ENCODE data around the gene PRR7.

Gene PRR7

GRCh38 chr5:177452688-177453638, 6.3 kb downstream of the PRR7 start:
- DNase-seq (ENCODE audit: low spot score): no peak

GRCh38 chr5:177453852-177454396, 7.3 kb downstream of the PRR7 start:
- no peak for DNase-seq (ENCODE audit: low spot score)

GRCh38 chr5:177454397-177455035, 7.9 kb downstream of the PRR7 start:
- peak; percentile 91 for DNase-seq (ENCODE audit: low spot score)

DNA sequence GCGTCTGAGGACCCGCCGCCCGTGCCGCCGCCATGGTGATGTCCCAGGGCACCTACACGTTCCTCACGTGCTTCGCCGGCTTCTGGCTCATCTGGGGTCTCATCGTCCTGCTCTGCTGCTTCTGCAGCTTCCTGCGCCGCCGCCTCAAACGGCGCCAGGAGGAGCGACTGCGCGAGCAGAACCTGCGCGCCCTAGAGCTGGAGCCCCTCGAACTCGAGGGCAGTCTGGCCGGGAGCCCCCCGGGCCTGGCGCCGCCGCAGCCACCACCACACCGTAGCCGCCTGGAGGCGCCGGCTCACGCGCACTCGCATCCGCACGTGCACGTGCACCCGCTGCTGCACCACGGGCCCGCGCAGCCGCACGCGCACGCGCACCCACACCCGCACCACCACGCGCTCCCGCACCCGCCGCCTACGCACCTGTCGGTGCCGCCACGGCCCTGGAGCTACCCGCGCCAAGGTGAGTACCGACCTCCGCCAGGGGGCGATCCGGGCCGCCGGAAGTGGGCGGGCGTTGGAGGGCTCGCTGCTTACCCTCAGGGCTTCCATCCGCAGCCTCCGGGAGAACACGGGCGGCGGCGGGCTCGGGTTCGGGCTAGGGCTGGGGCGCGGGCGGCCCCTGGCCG, 8.5 kb downstream of the PRR7 start:
- DNase-seq (ENCODE audit: low spot score): peak; percentile 89

GRCh38 chr5:177455661-177456590, 9.3 kb downstream of the PRR7 start:
- DNase-seq (ENCODE audit: low spot score): peak; percentile 90

- no peak for DNase-seq (ENCODE audit: low spot score)
Measured at GRCh38 chr5:177456591-177456964, 10.0 kb downstream of the PRR7 start.

DNA sequence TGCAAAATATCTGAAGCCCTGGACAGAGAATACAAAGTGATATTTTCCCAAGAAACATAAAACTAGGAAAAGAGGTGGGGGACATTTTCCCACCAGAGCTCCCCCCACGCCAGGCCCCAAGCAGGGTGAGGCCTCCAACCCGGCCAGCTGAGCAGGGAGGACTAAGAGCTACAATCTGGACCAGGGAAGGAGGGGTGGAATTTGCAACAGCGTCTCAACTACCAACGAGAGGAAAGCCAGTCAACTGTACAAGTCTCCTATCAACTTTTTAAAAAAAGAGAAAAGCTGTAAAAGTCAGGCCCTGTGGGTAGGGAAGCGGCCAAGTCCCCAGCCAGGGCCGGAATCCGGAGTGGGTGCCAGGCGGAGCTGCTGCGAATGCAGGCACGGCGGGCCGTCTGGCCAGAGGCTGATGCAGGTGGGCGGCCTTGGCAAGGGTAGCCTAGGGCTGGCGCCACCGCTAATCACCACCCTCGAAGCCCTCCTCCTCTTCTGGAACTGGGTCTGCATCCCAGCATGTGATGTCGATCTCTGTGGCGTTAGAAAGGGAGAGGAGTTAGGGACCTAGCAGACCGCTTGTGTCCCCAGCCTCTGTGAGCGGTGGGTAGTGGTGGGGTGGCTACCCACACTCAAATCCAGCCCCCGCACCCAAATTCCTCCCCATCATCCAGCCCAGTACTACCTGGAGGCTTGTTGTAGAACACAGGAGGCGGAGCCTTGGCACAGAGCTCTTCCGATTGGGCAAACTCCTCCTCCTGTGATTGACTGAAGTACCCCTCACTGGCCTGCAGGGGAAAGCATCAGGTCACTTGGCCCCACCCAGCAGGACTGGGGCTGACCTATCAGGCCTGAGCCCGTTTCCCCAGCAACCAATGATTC, 10.6 kb downstream of the PRR7 start:
- peak; percentile 87 for DNase-seq (ENCODE audit: low spot score)

- no peak for DNase-seq (ENCODE audit: low spot score)
Measured at GRCh38 chr5:177457852-177458681, 11.5 kb downstream of the PRR7 start.

DNA sequence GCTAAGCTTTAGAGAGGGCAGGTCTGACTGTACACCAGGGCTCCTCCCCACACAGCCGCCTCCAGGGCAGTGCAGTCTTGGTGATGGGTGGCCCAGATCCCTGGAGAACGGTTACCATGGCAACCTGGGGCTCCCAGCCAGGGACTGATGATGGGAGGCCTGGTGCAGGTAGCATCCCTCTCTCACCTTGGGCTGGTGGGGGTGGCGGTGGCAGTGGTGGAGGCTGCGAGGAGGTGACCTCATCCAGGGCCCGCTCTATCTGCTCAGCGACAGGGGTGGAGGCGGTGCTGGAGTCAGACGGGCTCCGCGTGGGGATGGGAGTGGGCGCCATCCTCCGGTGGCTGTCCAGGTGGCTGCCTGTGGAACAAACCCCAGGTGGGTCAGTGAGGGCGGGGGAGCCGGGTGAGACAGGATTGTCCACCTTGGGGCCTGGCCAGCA, 12.3 kb downstream of the PRR7 start:
- DNase-seq (ENCODE audit: low spot score): no peak

- no peak for DNase-seq (ENCODE audit: low spot score)
Measured at GRCh38 chr5:177459357-177459756, 12.7 kb downstream of the PRR7 start.

DNA sequence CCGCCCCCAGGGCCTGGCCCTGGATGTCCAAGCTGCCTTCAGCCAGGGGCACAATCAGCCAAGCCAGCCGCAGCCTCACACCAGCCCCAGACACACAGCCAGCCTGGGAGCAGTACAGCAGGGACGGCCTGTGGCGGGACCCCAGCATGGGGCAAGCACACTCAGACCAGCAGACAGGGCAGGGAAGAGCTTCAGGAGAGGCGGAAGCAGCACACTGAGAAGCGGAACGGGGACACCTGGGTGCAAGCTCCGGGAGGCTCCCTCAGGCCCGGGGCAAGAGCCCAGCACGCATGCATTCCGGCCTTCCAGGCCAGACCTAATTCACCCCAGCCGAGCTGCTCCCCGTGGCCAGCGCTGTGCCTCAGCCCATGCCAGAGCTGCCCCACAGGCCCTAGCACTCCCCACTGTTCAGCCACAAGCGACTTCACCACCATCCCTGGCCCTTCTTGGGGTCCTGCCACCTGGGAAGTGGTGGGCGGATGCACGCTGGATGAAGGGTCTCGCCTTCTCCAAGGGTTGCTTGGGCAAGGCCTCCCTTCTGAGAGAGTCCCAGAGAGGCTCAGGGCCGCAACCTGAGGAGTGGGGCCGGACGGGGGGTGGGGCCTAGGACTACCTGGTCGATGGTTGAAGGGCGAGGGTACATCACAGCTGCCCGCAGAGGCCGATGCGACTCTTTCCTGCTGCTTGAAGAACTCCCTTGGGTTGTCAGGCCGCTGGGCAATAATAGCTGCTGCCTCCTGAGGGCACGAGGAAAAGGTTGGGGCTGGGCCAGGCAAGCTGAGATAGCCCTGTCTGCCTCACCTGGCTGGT, 13.4 kb downstream of the PRR7 start:
- DNase-seq (ENCODE audit: low spot score): no peak

DNA sequence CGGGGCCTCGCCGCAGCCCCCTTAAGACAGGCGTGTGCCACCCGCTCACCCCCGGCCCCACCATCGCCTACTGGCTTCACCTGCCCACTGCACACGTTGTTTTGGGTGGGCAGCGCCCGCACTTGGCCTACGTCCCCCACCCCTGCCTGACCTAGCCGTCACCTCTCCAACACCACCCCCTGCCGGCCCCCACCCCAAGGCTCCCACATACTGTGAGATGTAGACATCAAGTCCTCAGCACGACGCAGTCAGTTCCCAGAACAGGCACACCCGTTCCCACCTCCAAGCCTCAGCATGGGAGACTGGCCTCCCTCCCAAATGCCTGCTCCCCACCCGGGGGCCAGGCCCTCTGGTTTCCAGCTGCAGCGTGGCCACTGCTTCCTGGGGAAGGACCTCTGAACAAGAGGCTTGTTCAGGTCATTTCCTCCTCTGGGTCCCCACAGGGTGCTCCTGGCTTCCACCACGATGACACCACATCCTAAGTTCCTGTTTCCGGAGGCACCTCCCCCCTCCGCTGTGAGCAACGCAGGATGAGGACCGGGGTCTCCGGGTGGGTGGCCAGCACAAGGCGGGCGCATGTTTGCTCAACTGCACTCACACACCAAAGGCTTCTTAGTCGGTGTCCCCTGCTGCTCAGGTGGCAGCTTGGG, 15.5 kb downstream of the PRR7 start:
- DNase-seq (ENCODE audit: low spot score): no peak

DNA sequence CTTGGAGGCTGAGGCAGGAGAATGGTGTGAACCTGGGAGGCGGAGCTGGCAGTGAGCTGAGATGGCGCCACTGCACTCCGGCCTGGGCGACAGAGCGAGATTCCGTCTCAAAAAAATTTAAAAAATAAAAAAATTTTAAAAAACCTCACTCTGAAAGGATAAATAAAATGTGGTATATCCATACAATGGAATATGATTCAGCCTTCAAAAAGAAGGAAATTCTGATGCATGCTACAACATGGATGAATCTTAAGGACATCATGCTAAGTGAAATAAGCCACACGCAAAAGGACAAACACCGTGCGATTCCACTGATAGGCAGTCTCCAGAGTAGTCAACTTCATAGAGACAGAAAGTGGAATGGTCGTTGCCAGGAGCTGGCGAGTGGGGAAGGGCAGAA, 18.4 kb downstream of the PRR7 start:
- DNase-seq (ENCODE audit: low spot score): no peak

GRCh38 chr5:177466861-177467260, 20.2 kb downstream of the PRR7 start:
- no peak for DNase-seq (ENCODE audit: low spot score)

GRCh38 chr5:177467436-177467835, 20.8 kb downstream of the PRR7 start:
- no peak for DNase-seq (ENCODE audit: low spot score)

GRCh38 chr5:177468329-177468684, 21.7 kb downstream of the PRR7 start:
- no peak for DNase-seq (ENCODE audit: low spot score)

- DNase-seq (ENCODE audit: low spot score): no peak
Measured at GRCh38 chr5:177468685-177469628, 22.3 kb downstream of the PRR7 start.

All from hematopoietic multipotent progenitor cell treated with erythropoietin and hydrocortisone succinate and interleukin-3 and kit ligand, for 17 days (in vitro differentiated cells).